Keratinocyte (primary cell): ENCODE measurements around the gene PXDN. TPM values are rescaled to one million over a fixed set of nuclear protein-coding genes. Genes with fewer than 3 reads are reported as not detected.

Source experiments
- DNase-seq: peaks from one replicate; pipeline ENCODE4 v3.0.0-alpha.2; 2011; ENCODE audit warnings: low read depth, missing footprints, low spot score
- FAIRE-seq: peaks from 2 replicates; lab custom pipeline; 2011; peaks lifted over from hg19 to GRCh38; lab: Jason Lieb, UNC
- H2AFZ ChIP-seq: 2 replicates; pipeline ENCODE4 v1.6.0; 2012; ENCODE audit warnings: low read length, control low read depth, inconsistent platforms; ENCODE audit not compliant: control insufficient read depth
- H3K27ac ChIP-seq: 2 replicates; pipeline ENCODE4 v1.5.1; 2011; ENCODE audit warnings: low read length; ENCODE audit not compliant: control insufficient read depth, insufficient read depth
- H3K27me3 ChIP-seq: 3 replicates; pipeline ENCODE4 v1.6.0; 2011; ENCODE audit warnings: low read length; ENCODE audit not compliant: control insufficient read depth, insufficient read depth; ENCODE audit errors: extremely low read depth
- H3K36me3 ChIP-seq, 2 experiments: 2 replicates in 1 of 2; 3 replicates in 1 of 2; pipeline ENCODE4 v1.5.1; 2011; ENCODE audit warnings: low read length in 2 of 2, mild to moderate bottlenecking in 1 of 2; ENCODE audit not compliant: control insufficient read depth in 2 of 2, insufficient read depth in 2 of 2; ENCODE audit errors: extremely low read depth in 1 of 2
- H3K4me1 ChIP-seq: 3 replicates; pipeline ENCODE4 v1.5.1; 2011; ENCODE audit warnings: low read length; ENCODE audit not compliant: control insufficient read depth, insufficient read depth; ENCODE audit errors: extremely low read depth
- H3K4me2 ChIP-seq: 3 replicates; pipeline ENCODE4 v1.6.0; 2011; ENCODE audit warnings: low read depth, low read length; ENCODE audit not compliant: control insufficient read depth, insufficient read depth; ENCODE audit errors: extremely low read depth
- H3K4me3 ChIP-seq, 3 experiments: fragments of 200-600 bp in 1 of 3; sonication (generic) in 1 of 3; 2 replicates in 2 of 3; 3 replicates in 1 of 3; pipeline ENCODE4 v1.5.1; 2011 to 2016; ENCODE audit warnings: low read length in 3 of 3, mild to moderate bottlenecking in 3 of 3, control low read depth in 2 of 3, inconsistent platforms in 1 of 3, low read depth in 1 of 3, mixed read lengths in 1 of 3, mixed run types in 1 of 3, moderate library complexity in 1 of 3; ENCODE audit not compliant: control insufficient read depth in 2 of 3, insufficient read depth in 2 of 3; ENCODE audit errors: extremely low read depth in 1 of 3
- H3K79me2 ChIP-seq: 2 replicates; pipeline ENCODE4 v1.6.0; 2012; ENCODE audit warnings: low read length; ENCODE audit not compliant: control insufficient read depth, insufficient read depth
- H3K9ac ChIP-seq: 3 replicates; pipeline ENCODE4 v1.6.0; 2011; ENCODE audit warnings: low read length; ENCODE audit not compliant: control insufficient read depth, insufficient read depth; ENCODE audit errors: extremely low read depth
- H3K9me1 ChIP-seq: 3 replicates; pipeline ENCODE4 v1.6.0; 2011; ENCODE audit warnings: low read length; ENCODE audit not compliant: control insufficient read depth, insufficient read depth; ENCODE audit errors: extremely low read depth
- H3K9me3 ChIP-seq: 2 replicates; pipeline ENCODE4 v1.5.1; 2012; ENCODE audit warnings: low read depth, low read length; ENCODE audit not compliant: control insufficient read depth
- H4K20me1 ChIP-seq: 3 replicates; pipeline ENCODE4 v1.6.0; 2011; ENCODE audit warnings: low read length; ENCODE audit not compliant: control insufficient read depth, insufficient read depth; ENCODE audit errors: extremely low read depth
- EZH2 ChIP-seq: IDR thresholded peaks from one replicate; pipeline ENCODE4 v1.6.1; 2012; ENCODE audit warnings: inconsistent platforms, mild to moderate bottlenecking, low read length, moderate library complexity
- dilution Hi-C: fragments of 300-500 bp; cut with MboI; formaldehyde crosslinking; loops from one replicate; pipeline ENCODE4 v1.7.0; 2020; ENCODE audit warnings: low sequenced_read_pairs; ENCODE audit not compliant: extremely low pct_ligation_motif_present
- polyA plus RNA-seq, 5 experiments: library from polyadenylated mRNA; depleted of rRNA in 3 of 5; stranded (reverse) in 3 of 5; stranded (forward) in 1 of 5; unstranded in 1 of 5; fragments of >200 nt; gene quantifications; 1 replicate in 1 of 5; 2 replicates in 3 of 5; 3 replicates in 1 of 5; pipeline versions ENCODE4 v1.2.1 to v1.2.3, GENCODE V29; 2011 to 2012; ENCODE audit warnings: missing spikeins in 2 of 5, low read depth in 1 of 5, low replicate concordance in 1 of 5
- TF ChIP-seq, protein P1 (sequence below), 3 experiments: IDR thresholded peaks in 1 of 3; conservative IDR thresholded peaks in 1 of 3; optimal IDR thresholded peaks in 1 of 3; 2 replicates in 2 of 3; 3 replicates in 1 of 3; pipeline versions ENCODE3 to v1.5.1; 2011; ENCODE audit warnings: low read length in 3 of 3, mild to moderate bottlenecking in 3 of 3, moderate library complexity in 2 of 3, control low read depth in 1 of 3, inconsistent platforms in 1 of 3; ENCODE audit not compliant: insufficient read depth in 2 of 3; ENCODE audit errors: extremely low read depth in 1 of 3

PXDN gene
- polyA plus RNA-seq, 1 donor (not counting 4 experiments of a cell fraction or from before 2014, with no cell fraction given) = 36.7 TPM

DNA sequence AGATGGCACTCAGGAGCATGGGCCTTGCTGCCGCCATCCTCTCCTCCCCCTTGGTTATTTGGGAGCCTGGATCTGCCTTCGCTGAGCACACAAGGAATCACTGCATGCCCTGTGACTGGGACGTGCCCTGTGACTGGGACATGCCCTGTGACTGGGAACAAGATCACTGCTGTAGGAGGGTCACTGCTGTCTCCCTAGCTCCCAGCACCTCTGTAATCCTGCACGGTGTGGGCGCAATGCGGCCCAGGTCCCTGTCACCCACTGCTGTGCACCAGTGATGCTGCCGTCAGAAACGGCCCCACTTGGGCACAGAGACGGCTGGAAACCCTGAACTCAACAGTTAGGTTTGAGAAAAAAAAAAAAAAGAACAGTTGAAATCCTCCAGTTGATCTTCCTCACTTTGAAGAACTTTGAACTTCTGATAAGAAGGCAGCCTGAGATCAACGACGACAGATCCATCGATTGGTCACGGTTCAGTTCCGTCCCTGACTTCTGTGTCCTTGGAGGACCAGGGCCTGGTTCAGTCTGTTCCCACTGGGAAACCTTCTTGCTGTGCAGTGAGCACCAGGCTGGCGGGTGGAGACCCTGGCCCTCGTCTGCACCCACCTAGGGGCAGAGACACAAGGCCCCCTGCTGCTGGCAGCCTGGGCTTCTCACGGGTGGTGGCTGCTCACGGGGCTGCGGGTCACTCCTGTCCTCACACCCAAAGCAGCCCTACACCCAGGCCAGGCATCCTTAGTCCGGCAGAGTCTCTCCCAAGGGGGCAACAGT lies 125.9 kb downstream of the PXDN start:
- no peak overlapping the region for H3K4me2 ChIP-seq
- no peak overlapping the region for H3K9ac ChIP-seq
- H3K4me1 ChIP-seq = peaks cover 8% of the 10 kb centered on the region
- no peaks in the 10 kb centered on the region for H3K9me3 ChIP-seq
- no peaks in the 10 kb centered on the region for H4K20me1 ChIP-seq
- H2AFZ ChIP-seq = no peak overlapping the region
- no peak for DNase-seq
- H3K9me1 ChIP-seq = no peaks in the 10 kb centered on the region
- H3K27ac ChIP-seq = no peak overlapping the region
- no peak overlapping the region for H3K4me3 ChIP-seq
- H3K27me3 ChIP-seq = no peaks in the 10 kb centered on the region
- TF ChIP-seq EZH2 = no peak
- TF ChIP-seq, protein P1, sequence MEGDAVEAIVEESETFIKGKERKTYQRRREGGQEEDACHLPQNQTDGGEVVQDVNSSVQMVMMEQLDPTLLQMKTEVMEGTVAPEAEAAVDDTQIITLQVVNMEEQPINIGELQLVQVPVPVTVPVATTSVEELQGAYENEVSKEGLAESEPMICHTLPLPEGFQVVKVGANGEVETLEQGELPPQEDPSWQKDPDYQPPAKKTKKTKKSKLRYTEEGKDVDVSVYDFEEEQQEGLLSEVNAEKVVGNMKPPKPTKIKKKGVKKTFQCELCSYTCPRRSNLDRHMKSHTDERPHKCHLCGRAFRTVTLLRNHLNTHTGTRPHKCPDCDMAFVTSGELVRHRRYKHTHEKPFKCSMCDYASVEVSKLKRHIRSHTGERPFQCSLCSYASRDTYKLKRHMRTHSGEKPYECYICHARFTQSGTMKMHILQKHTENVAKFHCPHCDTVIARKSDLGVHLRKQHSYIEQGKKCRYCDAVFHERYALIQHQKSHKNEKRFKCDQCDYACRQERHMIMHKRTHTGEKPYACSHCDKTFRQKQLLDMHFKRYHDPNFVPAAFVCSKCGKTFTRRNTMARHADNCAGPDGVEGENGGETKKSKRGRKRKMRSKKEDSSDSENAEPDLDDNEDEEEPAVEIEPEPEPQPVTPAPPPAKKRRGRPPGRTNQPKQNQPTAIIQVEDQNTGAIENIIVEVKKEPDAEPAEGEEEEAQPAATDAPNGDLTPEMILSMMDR (optimal IDR thresholded peaks at IDR 0.05 in 1 of 3, IDR thresholded peaks at IDR 0.05 in 1 of 3, conservative IDR thresholded peaks at IDR 0.05 in 1 of 3; ENCODE audit: extremely low read depth in 1 of 3, insufficient read depth in 2 of 3, low read length in 3 of 3) = no peak
- dilution Hi-C loops = no loop called here
- FAIRE-seq = no peak
- no peaks in the 10 kb centered on the region for H3K36me3 ChIP-seq
- H3K79me2 ChIP-seq = no peaks in the 10 kb centered on the region

DNA sequence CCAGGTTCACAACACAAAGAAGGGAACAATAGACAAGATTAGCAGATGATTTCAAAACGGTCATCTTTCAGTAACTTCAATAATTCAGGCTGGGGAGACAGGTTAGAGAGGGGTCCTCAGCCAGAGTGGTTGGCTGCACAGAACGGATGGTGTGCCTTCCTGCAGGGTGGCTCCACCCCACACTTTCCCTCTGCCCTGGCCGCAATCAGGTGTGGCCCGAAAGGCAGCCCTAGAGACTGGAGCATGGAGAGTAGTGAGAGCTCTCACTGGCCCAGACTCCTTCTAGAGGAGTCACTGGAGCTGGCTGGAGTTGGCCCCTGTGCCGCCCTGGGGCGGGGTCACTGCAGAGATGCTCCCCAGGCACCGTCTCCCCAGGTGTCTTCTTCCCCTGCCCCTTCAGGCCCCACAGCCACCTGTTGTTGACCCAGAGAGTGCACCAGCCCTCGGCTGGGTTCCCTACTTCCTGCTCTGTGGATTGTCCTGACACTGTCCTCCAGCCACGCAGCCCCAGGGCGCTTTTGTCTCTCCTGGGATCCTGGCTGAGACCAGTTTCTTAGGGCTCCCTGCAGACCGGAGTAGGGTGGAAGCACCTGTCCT lies 126.8 kb downstream of the PXDN start:
- no peaks in the 10 kb centered on the region for H3K79me2 ChIP-seq
- H3K4me1 ChIP-seq = peaks cover 8% of the 10 kb centered on the region
- H3K4me3 ChIP-seq = no peak overlapping the region
- no peaks in the 10 kb centered on the region for H3K9me3 ChIP-seq
- H3K9ac ChIP-seq = no peak overlapping the region
- no peak overlapping the region for H2AFZ ChIP-seq
- dilution Hi-C loops = no loop called here
- no peaks in the 10 kb centered on the region for H4K20me1 ChIP-seq
- FAIRE-seq (no peak), DNase-seq (no peak)
- H3K27me3 ChIP-seq = no peaks in the 10 kb centered on the region
- no peaks in the 10 kb centered on the region for H3K36me3 ChIP-seq
- TF ChIP-seq, protein P1 (optimal IDR thresholded peaks at IDR 0.05 in 1 of 3, IDR thresholded peaks at IDR 0.05 in 1 of 3, conservative IDR thresholded peaks at IDR 0.05 in 1 of 3; ENCODE audit: extremely low read depth in 1 of 3, insufficient read depth in 2 of 3, low read length in 3 of 3) = no peak
- no peak for TF ChIP-seq EZH2
- no peak overlapping the region for H3K4me2 ChIP-seq
- no peaks in the 10 kb centered on the region for H3K9me1 ChIP-seq
- H3K27ac ChIP-seq = no peak overlapping the region
